NOMO-1 treated with DMSO at 0.1 percent for 48 hours (cell line): Measurements from ENCODE around the gene GRM8.

Experiments used
- DNase-seq: peaks from one replicate; lab custom pipeline; 2025; ENCODE audit not compliant: unreplicated experiment; lab: John Stamatoyannopoulos, UW

Gene GRM8

GRCh38 chr7:127151379-127151778 is 101.4 kb downstream of the GRM8 start:
- DNase-seq: no peak

GRCh38 chr7:127150543-127150942 is 102.2 kb downstream of the GRM8 start:
- no peak for DNase-seq

- no peak for DNase-seq
Observed at GRCh38 chr7:127146746-127147536, 105.8 kb downstream of the GRM8 start.

GRCh38 chr7:127137146-127137545 is 115.6 kb downstream of the GRM8 start:
- DNase-seq: no peak

GRCh38 chr7:127135871-127136485 is 116.8 kb downstream of the GRM8 start:
- DNase-seq: no peak

GRCh38 chr7:127123220-127123619 is 129.5 kb downstream of the GRM8 start:
- no peak for DNase-seq

GRCh38 chr7:127119517-127119916 is 133.2 kb downstream of the GRM8 start:
- DNase-seq: no peak

GRCh38 chr7:127114742-127115265 is 137.9 kb downstream of the GRM8 start:
- no peak for DNase-seq

- no peak for DNase-seq
Observed at GRCh38 chr7:127107601-127108007, 145.1 kb downstream of the GRM8 start.

- DNase-seq: no peak
Observed at GRCh38 chr7:127093340-127093739, 159.4 kb downstream of the GRM8 start.

- no peak for DNase-seq
Observed at GRCh38 chr7:127091620-127092019, 161.1 kb downstream of the GRM8 start.

GRCh38 chr7:127089146-127089545 is 163.6 kb downstream of the GRM8 start:
- DNase-seq: no peak

GRCh38 chr7:127081539-127081938 is 171.2 kb downstream of the GRM8 start:
- no peak for DNase-seq

- DNase-seq: no peak
Observed at GRCh38 chr7:127080576-127080975, 172.2 kb downstream of the GRM8 start.

- DNase-seq: no peak
Observed at GRCh38 chr7:127066974-127067373, 185.8 kb downstream of the GRM8 start.

GRCh38 chr7:127059475-127059874 is 193.3 kb downstream of the GRM8 start:
- DNase-seq: no peak

GRCh38 chr7:127057918-127058317 is 194.8 kb downstream of the GRM8 start:
- DNase-seq: no peak

GRCh38 chr7:127056202-127056601 is 196.5 kb downstream of the GRM8 start:
- no peak for DNase-seq

GRCh38 chr7:127047521-127047920 is 205.2 kb downstream of the GRM8 start:
- DNase-seq: no peak

GRCh38 chr7:127041689-127042452 is 210.9 kb downstream of the GRM8 start:
- DNase-seq: no peak

GRCh38 chr7:127040042-127040441 is 212.7 kb downstream of the GRM8 start:
- no peak for DNase-seq

- no peak for DNase-seq
Observed at GRCh38 chr7:127039541-127039940, 213.2 kb downstream of the GRM8 start.
